CD4-positive, CD25-positive, alpha-beta regulatory T cell (primary cell): Measurements from ENCODE around the gene ESRRB. TPM values are rescaled to one million over a fixed set of nuclear protein-coding genes. Genes with fewer than 3 reads are reported as not detected.

Experiments used
- ATAC-seq, 2 donors: fragments of 150-1000 bp; cut with Tn5 transposase; one replicate each; pipeline ENCODE4 v1.10.0; 2021; ENCODE audit warnings: low read depth in 2 of 2, moderate number of reproducible peaks in 2 of 2, moderate library complexity in 1 of 2
- DNase-seq, 3 donors: peaks; one replicate each; pipeline versions ENCODE4 v3.0.0 to v3.0.0-alpha.2; 2012 to 2022; ENCODE audit warnings: mixed read lengths in 1 of 3
- H3K27ac ChIP-seq: one replicate; pipeline ENCODE4 v1.7.0; 2013; ENCODE audit warnings: mild to moderate bottlenecking, low read length; ENCODE audit not compliant: insufficient read depth, poor library complexity, severe bottlenecking
- H3K27me3 ChIP-seq: one replicate; pipeline ENCODE4 v1.7.0; 2013; ENCODE audit warnings: low read length; ENCODE audit not compliant: control insufficient read depth, insufficient read depth
- H3K36me3 ChIP-seq: one replicate; pipeline ENCODE4 v1.7.0; 2013; ENCODE audit warnings: mild to moderate bottlenecking, low read length, moderate library complexity; ENCODE audit not compliant: control insufficient read depth, insufficient read depth
- H3K4me1 ChIP-seq: 2 replicates; pipeline ENCODE4 v1.7.0; 2013; ENCODE audit warnings: mild to moderate bottlenecking, low read length; ENCODE audit not compliant: insufficient read depth, control insufficient read depth, poor library complexity, severe bottlenecking
- H3K4me3 ChIP-seq: one replicate; pipeline ENCODE4 v1.7.0; 2013; ENCODE audit warnings: low read depth, mild to moderate bottlenecking, low read length, moderate library complexity
- H3K9me3 ChIP-seq, 2 experiments: 1 replicate in 1 of 2; 2 replicates in 1 of 2; pipeline ENCODE4 v1.7.0; 2013; ENCODE audit warnings: low read length in 2 of 2, mild to moderate bottlenecking in 1 of 2, moderate library complexity in 1 of 2; ENCODE audit not compliant: control insufficient read depth in 2 of 2
- H3K27ac Mint-ChIP-seq, 3 donors: one replicate each; pipeline ENCODE4 v1.8.0; 2020 to 2022; ENCODE audit warnings: mild to moderate bottlenecking in 3 of 3, mixed read lengths in 3 of 3, moderate library complexity in 2 of 3
- H3K27me3 Mint-ChIP-seq: one replicate; pipeline ENCODE4 v1.8.0; 2022; ENCODE audit warnings: mild to moderate bottlenecking, mixed read lengths
- H3K36me3 Mint-ChIP-seq: one replicate; pipeline ENCODE4 v1.8.0; 2020; ENCODE audit warnings: mixed read lengths
- H3K4me1 Mint-ChIP-seq, 4 donors: one replicate each; pipeline ENCODE4 v1.8.0; 2020 to 2022; ENCODE audit warnings: mixed read lengths in 4 of 4, mild to moderate bottlenecking in 1 of 4
- H3K4me3 Mint-ChIP-seq, 4 donors: one replicate each; pipeline ENCODE4 v1.8.0; 2020 to 2022; ENCODE audit warnings: mild to moderate bottlenecking in 4 of 4, mixed read lengths in 4 of 4, moderate library complexity in 3 of 4
- H3K9me3 Mint-ChIP-seq, 7 donors: one replicate each; pipeline ENCODE4 v1.8.0; 2020 to 2022; ENCODE audit warnings: mixed read lengths in 7 of 7, mild to moderate bottlenecking in 3 of 7, moderate library complexity in 2 of 7
- polyA plus RNA-seq, 4 donors: library from polyadenylated mRNA; unstranded; fragments of 300-500 nt; fragmentation: Illumina TruSeq; gene quantifications; one replicate each; pipeline ENCODE4 v1.2.3, GENCODE V29; 2021
- total RNA-seq: library from RNA; stranded (reverse); gene quantifications from one replicate; pipeline ENCODE4 v1.2.3, GENCODE V29; 2022

The ESRRB gene
- total and polyA plus RNA-seq, 5 donors from 2014 or later = not detected

DNA sequence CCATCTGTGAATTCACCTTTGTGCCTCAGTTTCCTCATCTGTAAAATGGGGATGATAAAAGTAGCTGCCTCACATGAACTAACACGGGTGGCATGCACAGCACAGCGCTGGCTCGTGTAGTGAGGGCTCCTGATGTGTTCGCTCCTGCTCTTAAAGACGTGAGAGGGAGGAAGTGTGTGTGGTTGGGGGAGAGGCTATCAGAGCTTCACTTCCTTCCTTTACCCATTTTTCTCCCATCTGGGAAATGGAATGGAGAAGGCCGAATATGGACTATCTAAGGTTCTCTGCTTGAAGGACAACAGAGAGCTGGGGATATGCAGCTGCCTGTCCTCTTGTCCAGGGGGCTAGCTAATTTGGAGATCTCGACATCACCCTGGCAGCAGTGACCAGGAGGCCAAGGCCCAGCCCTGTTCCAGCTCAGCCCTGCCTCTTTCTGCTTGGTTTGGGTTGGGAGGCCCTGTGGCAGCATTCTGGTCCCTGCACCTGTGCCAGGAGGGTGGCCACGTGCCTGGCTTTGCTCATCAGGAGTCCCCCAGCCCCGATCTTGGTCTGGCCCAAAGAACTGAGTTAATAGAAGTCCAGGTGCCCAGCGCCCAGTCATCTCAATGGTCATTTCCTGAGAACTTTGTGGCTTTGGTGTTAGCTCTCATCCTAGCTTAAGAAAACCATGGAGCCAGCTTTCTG is 44.5 kb upstream of the ESRRB start:
- Histone ChIP-seq H3K4me3 (no peak overlapping the region), H3K36me3 (no peaks in the 10 kb centered on the region), H3K9me3 (no peaks in the 10 kb centered on the region), H3K27ac (no peak overlapping the region), H3K27me3 (peaks cover 13% of the 10 kb centered on the region), H3K4me1 (no peaks in the 10 kb centered on the region)
- H3K9me3 Mint-ChIP-seq = peaks cover 0 to 2% (median 0%) of the 10 kb centered on the region in 7 donors
- H3K4me3 Mint-ChIP-seq = no peak overlapping the region
- DNase-seq (no peak), ATAC-seq (no peak)
- no peaks in the 10 kb centered on the region for H3K4me1 Mint-ChIP-seq
- no peaks in the 10 kb centered on the region for H3K36me3 Mint-ChIP-seq
- no peak overlapping the region for H3K27ac Mint-ChIP-seq
- peaks cover 44% of the 10 kb centered on the region for H3K27me3 Mint-ChIP-seq

DNA sequence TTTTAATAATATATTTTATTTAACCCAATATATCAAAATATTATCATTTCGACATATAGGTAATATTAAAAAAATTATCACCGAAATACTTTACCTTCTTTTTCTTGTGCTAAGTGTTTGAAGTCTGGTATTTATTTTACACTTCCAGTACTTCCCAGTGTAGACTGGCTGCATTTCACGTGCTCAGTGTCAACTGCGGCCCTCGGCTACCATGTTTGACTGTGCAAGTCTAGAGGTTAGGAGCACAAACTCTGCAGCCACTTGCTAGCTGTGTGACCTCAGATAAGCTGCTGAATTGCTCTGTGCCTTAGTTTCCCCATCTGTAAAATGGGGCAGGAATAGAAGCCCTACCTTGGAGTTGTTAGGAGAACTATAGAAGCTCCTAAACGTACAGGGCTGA is 42.3 kb upstream of the ESRRB start:
- Mint-ChIP-seq H3K4me3 (no peak overlapping the region), H3K9me3 (peaks cover 0 to 2% (median 0%) of the 10 kb centered on the region in 7 donors), H3K36me3 (no peaks in the 10 kb centered on the region), H3K4me1 (no peaks in the 10 kb centered on the region), H3K27me3 (peaks cover 29% of the 10 kb centered on the region), H3K27ac (no peak overlapping the region)
- Histone ChIP-seq H3K9me3 (no peaks in the 10 kb centered on the region), H3K27ac (no peak overlapping the region), H3K4me3 (no peak overlapping the region), H3K27me3 (peaks cover 12% of the 10 kb centered on the region), H3K4me1 (no peaks in the 10 kb centered on the region), H3K36me3 (no peaks in the 10 kb centered on the region)
- ATAC-seq (no peak), DNase-seq (no peak)

DNA sequence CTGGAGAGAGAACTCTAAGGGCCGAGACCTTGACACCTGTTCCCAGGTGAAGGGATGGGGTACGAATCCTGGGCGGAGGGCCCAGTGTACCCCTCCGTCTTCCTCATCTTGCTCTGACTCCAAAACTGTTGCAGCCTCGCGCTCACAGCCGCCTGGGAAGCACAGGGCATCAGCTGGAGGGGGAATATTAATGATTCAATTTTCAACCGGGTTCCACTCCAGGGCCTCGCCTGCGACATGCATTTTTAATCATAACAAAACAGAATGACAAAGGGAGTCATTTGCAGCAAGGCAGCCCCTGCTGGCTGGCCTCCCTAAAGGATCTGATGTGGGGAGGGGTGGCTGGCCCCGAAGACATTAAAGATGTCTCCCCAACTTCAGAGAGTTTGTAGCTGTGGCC is 41.6 kb upstream of the ESRRB start:
- Histone ChIP-seq H3K4me3 (no peak overlapping the region), H3K9me3 (no peaks in the 10 kb centered on the region), H3K27ac (no peak overlapping the region), H3K27me3 (peaks cover 6% of the 10 kb centered on the region), H3K4me1 (no peaks in the 10 kb centered on the region), H3K36me3 (no peaks in the 10 kb centered on the region)
- Mint-ChIP-seq H3K4me1 (no peaks in the 10 kb centered on the region), H3K4me3 (no peak overlapping the region), H3K27me3 (peaks cover 24% of the 10 kb centered on the region), H3K36me3 (no peaks in the 10 kb centered on the region), H3K9me3 (peaks cover 0 to 4% (median 0%) of the 10 kb centered on the region in 7 donors), H3K27ac (no peak overlapping the region)
- ATAC-seq (no peak), DNase-seq (no peak)

DNA sequence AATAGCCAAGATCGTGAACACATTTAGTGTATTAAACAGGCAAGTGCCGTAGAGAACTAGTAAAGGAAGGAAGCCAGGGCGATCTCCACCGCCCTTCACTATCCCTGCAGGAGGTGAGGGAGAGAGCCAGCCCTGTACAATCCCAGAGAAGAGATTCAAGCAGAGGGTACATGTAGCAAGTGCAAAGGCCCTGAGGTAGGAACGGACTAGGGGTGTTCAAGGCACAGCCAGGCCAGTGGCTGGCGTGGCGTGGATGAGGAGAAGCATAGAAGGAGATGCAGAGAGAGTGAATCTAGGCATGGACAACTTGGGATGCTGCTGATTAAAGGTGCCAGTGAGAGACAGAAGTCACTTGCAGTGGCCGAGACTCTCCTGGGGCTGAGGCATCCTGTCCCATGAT is 39.1 kb upstream of the ESRRB start:
- no peaks in the 10 kb centered on the region for H3K36me3 ChIP-seq
- no peak for ATAC-seq

DNA sequence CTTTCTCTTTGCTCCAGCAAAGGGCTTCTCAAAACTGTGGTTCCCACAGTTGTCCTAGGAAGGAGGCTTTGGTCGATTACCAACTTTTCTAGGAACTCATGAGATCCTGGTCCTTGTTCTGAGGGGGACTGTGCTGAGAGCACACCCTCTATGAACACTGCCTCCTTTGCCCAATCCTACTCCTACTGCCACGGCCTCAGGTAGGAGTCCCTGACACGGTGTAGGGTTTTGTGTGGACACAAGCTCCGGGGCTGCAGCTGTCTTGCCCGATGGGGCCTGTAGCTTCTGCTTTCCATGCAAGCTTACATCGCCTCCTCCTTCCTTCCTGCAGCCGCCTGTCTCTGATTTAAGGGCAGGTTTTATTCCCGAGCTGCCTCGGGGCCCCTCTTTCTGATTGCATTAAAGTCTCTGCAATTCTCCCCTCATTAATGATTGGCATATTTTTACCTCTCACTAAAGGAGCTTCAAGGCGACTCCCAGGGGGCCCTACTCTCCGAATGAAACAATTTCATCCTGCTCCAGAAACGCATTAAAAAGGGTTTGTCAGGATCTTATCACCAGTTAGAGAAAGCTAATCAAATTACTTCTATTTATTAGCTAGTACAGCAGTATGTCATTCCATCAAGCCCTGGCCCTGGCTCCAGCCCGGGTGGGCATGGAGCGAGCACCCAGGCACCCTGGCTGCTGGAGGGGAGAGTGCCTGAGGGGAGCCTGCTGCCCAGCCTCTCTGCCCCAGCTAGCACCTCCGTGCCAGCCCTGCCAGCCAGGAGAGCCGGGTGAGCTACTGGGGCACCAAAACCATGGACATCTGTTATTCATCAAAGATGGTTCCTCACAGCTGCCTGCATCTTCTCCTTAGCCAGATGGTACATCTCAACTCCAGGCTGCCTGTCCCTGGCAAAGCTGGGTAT is 38.0 kb upstream of the ESRRB start:
- no peak for ATAC-seq
- H3K36me3 ChIP-seq = no peaks in the 10 kb centered on the region
- H3K4me3 ChIP-seq = no peak overlapping the region
- no peak for DNase-seq
- peaks cover 0 to 8% (median 0%) of the 10 kb centered on the region in 7 donors for H3K9me3 Mint-ChIP-seq
- no peak overlapping the region for H3K27ac ChIP-seq
- H3K9me3 ChIP-seq = no peaks in the 10 kb centered on the region
- no peaks in the 10 kb centered on the region for H3K36me3 Mint-ChIP-seq
- peaks cover 2% of the 10 kb centered on the region for H3K27me3 ChIP-seq
- no peak overlapping the region for H3K4me3 Mint-ChIP-seq
- H3K4me1 Mint-ChIP-seq = no peaks in the 10 kb centered on the region
- H3K27ac Mint-ChIP-seq = no peak overlapping the region
- H3K4me1 ChIP-seq = no peaks in the 10 kb centered on the region
- H3K27me3 Mint-ChIP-seq = peaks cover 9% of the 10 kb centered on the region

More for the DNA sequence above, 39.1 kb upstream of the ESRRB start:
- Histone ChIP-seq H3K4me3 (no peak overlapping the region), H3K27ac (no peak overlapping the region), H3K9me3 (no peaks in the 10 kb centered on the region), H3K27me3 (peaks cover 2% of the 10 kb centered on the region), H3K4me1 (no peaks in the 10 kb centered on the region)
- H3K36me3 Mint-ChIP-seq = no peaks in the 10 kb centered on the region
- no peaks in the 10 kb centered on the region for H3K4me1 Mint-ChIP-seq
- H3K27me3 Mint-ChIP-seq = peaks cover 6% of the 10 kb centered on the region
- DNase-seq = no peak
- H3K9me3 Mint-ChIP-seq = peaks cover 0 to 5% (median 0%) of the 10 kb centered on the region in 7 donors
- H3K4me3 Mint-ChIP-seq = peak overlapping the region in 1 of 4 donors; percentile 1
- no peak overlapping the region for H3K27ac Mint-ChIP-seq

DNA sequence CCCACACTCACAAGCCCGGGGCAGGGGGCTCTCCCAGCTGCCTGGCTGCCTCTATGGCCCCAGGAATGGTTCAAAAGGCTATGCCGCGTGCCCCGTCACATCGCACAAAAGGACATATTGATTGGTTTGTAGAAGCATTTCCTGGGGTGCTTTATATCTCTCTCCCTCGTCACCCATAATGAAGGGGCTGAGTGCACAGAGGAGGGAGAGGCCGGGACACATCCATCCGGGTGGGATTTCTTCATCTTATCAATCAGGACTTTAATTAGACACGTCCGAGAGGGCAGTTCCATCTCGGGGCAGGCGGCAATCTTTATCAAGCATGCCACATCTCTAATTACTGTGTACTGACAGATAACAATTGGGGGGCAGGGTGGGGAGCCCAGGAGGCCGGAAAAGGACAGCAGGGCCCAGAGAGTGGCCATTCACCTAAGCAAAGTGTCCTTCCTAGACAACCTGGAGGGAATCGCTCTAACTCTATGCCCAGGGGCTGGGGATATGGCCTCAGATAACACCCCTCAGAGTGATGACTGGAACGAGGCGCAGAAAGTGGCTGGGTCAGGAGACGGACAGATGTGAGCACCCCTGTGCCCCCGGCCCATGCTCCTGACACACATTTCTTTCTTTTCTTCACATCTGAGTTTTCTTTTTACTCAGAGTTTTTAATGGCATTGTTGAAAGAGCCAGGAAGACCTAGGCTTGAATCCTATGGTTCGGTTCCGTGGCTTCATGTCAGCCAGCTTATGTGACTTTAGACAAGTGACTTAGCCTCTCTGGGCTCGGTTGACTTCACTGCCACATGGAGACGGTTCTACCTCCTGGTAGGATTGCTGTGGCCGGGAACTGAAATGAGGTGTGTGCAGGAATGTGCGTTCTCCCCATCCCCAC is 36.0 kb upstream of the ESRRB start:
- Mint-ChIP-seq H3K36me3 (no peaks in the 10 kb centered on the region), H3K27ac (no peak overlapping the region), H3K9me3 (peaks cover 0 to 8% (median 0%) of the 10 kb centered on the region in 7 donors), H3K4me3 (no peak overlapping the region), H3K4me1 (no peaks in the 10 kb centered on the region), H3K27me3 (peaks cover 15% of the 10 kb centered on the region)
- no peak for DNase-seq
- Histone ChIP-seq H3K9me3 (no peaks in the 10 kb centered on the region), H3K27ac (no peak overlapping the region), H3K27me3 (peaks cover 2% of the 10 kb centered on the region), H3K36me3 (no peaks in the 10 kb centered on the region), H3K4me3 (no peak overlapping the region), H3K4me1 (no peaks in the 10 kb centered on the region)
- ATAC-seq = no peak

DNA sequence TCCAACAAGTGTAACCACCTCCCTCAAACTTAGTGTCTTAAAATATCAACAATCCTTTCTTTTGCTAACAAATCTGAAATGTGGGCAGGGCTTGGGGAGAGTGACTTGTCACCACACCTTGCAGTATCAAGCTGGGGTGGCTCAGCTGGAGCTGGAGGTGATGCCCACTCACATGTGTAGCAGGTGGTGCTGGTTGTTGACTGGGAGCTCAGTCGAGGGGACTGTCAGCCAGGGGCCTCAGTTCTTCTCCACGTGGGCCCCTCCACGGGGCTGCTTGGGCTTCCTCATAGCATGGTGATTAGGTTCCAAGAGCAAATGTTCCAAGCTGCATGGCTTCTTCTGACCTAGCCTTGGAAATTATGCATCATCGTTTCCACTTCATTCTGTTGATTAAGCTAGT is 32.6 kb upstream of the ESRRB start:
- DNase-seq (no peak), ATAC-seq (no peak)
- no peak overlapping the region for H3K27ac ChIP-seq
- H3K9me3 ChIP-seq = no peaks in the 10 kb centered on the region
- no peaks in the 10 kb centered on the region for H3K27me3 ChIP-seq
- no peaks in the 10 kb centered on the region for H3K4me1 ChIP-seq
- Mint-ChIP-seq H3K27ac (no peak overlapping the region), H3K4me3 (no peak overlapping the region), H3K4me1 (no peaks in the 10 kb centered on the region), H3K9me3 (peaks cover 0 to 8% (median 0%) of the 10 kb centered on the region in 7 donors), H3K36me3 (no peaks in the 10 kb centered on the region), H3K27me3 (peaks cover 10% of the 10 kb centered on the region)
- H3K4me3 ChIP-seq = no peak overlapping the region
- H3K36me3 ChIP-seq = no peaks in the 10 kb centered on the region
